CD4-positive, alpha-beta T cell treated with Interleukin-4 for 4 hours (primary cell): Measurements from ENCODE around the gene SDK1.
A peak's percentile ranks its signal among the peaks of the same experiment; 100 is the strongest.

Experiments
- DNase-seq: peaks from one replicate; pipeline ENCODE4 v3.0.0-alpha.2; 2020

The SDK1 gene

GRCh38 chr7:3300651-3301448 lies at the start of gene SDK1:
Gene SDK1, plus strand, starts transcription at chr7:3301252. Its CDS starts 335 bp downstream, at chr7:3301587.
- DNase-seq, result peak; percentile 89

- DNase-seq, result no peak
These were observed 46.3 kb upstream of the SDK1 start for GRCh38 chr7:3254718-3255117.

- no peak for DNase-seq
These were observed 41.2 kb upstream of the SDK1 start for GRCh38 chr7:3259711-3260400.

- no peak for DNase-seq
These were observed 40.7 kb upstream of the SDK1 start for GRCh38 chr7:3260401-3260715.

- no peak for DNase-seq
These were observed 36.2 kb upstream of the SDK1 start for GRCh38 chr7:3264693-3265339.

GRCh38 chr7:3265388-3265787 lies 35.7 kb upstream of the SDK1 start:
- no peak for DNase-seq

- DNase-seq, result no peak
These were observed 34.8 kb upstream of the SDK1 start for GRCh38 chr7:3266240-3266639.

GRCh38 chr7:3267966-3268690 lies 32.9 kb upstream of the SDK1 start:
- DNase-seq, result no peak

GRCh38 chr7:3270362-3270761 lies 30.7 kb upstream of the SDK1 start:
- no peak for DNase-seq

GRCh38 chr7:3271298-3271697 lies 29.8 kb upstream of the SDK1 start:
- DNase-seq, result no peak

GRCh38 chr7:3272691-3273141 lies 28.3 kb upstream of the SDK1 start:
- DNase-seq, result no peak

GRCh38 chr7:3274131-3274530 lies 26.9 kb upstream of the SDK1 start:
- no peak for DNase-seq

- no peak for DNase-seq
These were observed 23.2 kb upstream of the SDK1 start for GRCh38 chr7:3277604-3278572.

- no peak for DNase-seq
These were observed 21.8 kb upstream of the SDK1 start for GRCh38 chr7:3279147-3279818.

GRCh38 chr7:3280445-3280844 lies 20.6 kb upstream of the SDK1 start:
- DNase-seq, result no peak

- DNase-seq, result no peak
These were observed 20.0 kb upstream of the SDK1 start for GRCh38 chr7:3280946-3281656.

GRCh38 chr7:3282457-3282856 lies 18.6 kb upstream of the SDK1 start:
- DNase-seq, result no peak

GRCh38 chr7:3283130-3283704 lies 17.8 kb upstream of the SDK1 start:
- DNase-seq, result no peak

- DNase-seq, result no peak
These were observed 15.4 kb upstream of the SDK1 start for GRCh38 chr7:3285652-3286051.

- DNase-seq, result no peak
These were observed 11.1 kb upstream of the SDK1 start for GRCh38 chr7:3289996-3290395.
